Neuronal stem cell (in vitro differentiated cells): ENCODE data around the gene ST7.

ENCODE experiments used
- DNase-seq: peaks from one replicate; pipeline ENCODE4 v3.0.0-alpha.2; 2013; ENCODE audit warnings: low spot score
- H2AFZ ChIP-seq: one replicate; pipeline ENCODE4 v1.6.1; 2013; ENCODE audit warnings: mild to moderate bottlenecking, low read length, inconsistent platforms
- H2AK5ac ChIP-seq: 2 replicates; pipeline ENCODE4 v1.6.1; 2013; ENCODE audit warnings: low read depth, mild to moderate bottlenecking, inconsistent platforms, low read length, moderate library complexity, mixed read lengths
- H2BK120ac ChIP-seq: 2 replicates; pipeline ENCODE4 v1.6.1; 2013; ENCODE audit warnings: low read depth, mild to moderate bottlenecking, inconsistent platforms, low read length, moderate library complexity, mixed read lengths
- H2BK12ac ChIP-seq: one replicate; pipeline ENCODE4 v1.6.1; 2013; ENCODE audit warnings: low read length, inconsistent platforms
- H2BK15ac ChIP-seq: 2 replicates; pipeline ENCODE4 v1.6.1; 2013; ENCODE audit warnings: mild to moderate bottlenecking, low read length, inconsistent platforms, mixed read lengths
- H2BK5ac ChIP-seq: one replicate; pipeline ENCODE4 v1.6.1; 2013; ENCODE audit warnings: inconsistent platforms, mild to moderate bottlenecking, low read length, moderate library complexity
- H3K14ac ChIP-seq: one replicate; pipeline ENCODE4 v1.6.1; 2013; ENCODE audit warnings: low read length, inconsistent platforms
- H3K18ac ChIP-seq: 2 replicates; pipeline ENCODE4 v1.6.1; 2013; ENCODE audit warnings: low read length, inconsistent platforms
- H3K23ac ChIP-seq: 2 replicates; pipeline ENCODE4 v1.6.1; 2013; ENCODE audit warnings: low read depth, mild to moderate bottlenecking, mixed read lengths, low read length, inconsistent platforms; ENCODE audit not compliant: poor library complexity
- H3K27ac ChIP-seq: replicated peaks from 3 replicates; pipeline ENCODE4 v1.5.1; 2013; ENCODE audit warnings: low read length, inconsistent platforms
- H3K27me3 ChIP-seq, 3 experiments: 2 replicates each; pipeline ENCODE4 v1.6.1; 2013; ENCODE audit warnings: low read length in 3 of 3, mild to moderate bottlenecking in 2 of 3, inconsistent platforms in 1 of 3, low read depth in 1 of 3, mixed read lengths in 1 of 3, moderate library complexity in 1 of 3; ENCODE audit not compliant: control insufficient read depth in 3 of 3, insufficient read depth in 3 of 3
- H3K36me3 ChIP-seq, 2 donors: replicated peaks in 1 of 2; 2 replicates each; pipeline ENCODE4 v1.6.1; 2013; ENCODE audit warnings: low read length in 2 of 2; ENCODE audit not compliant: control insufficient read depth in 2 of 2, insufficient read depth in 2 of 2
- H3K4ac ChIP-seq: 2 replicates; pipeline ENCODE4 v1.6.1; 2013; ENCODE audit warnings: inconsistent platforms, mild to moderate bottlenecking, low read length, moderate library complexity
- H3K4me1 ChIP-seq, 2 donors: 1 replicate in 1 of 2; 2 replicates in 1 of 2; pipeline ENCODE4 v1.6.1; 2013; ENCODE audit warnings: low read length in 2 of 2, low read depth in 1 of 2; ENCODE audit not compliant: control insufficient read depth in 2 of 2, insufficient read depth in 1 of 2
- H3K4me2 ChIP-seq: one replicate; pipeline ENCODE4 v1.6.1; 2013; ENCODE audit warnings: mild to moderate bottlenecking, low read length, inconsistent platforms; ENCODE audit not compliant: insufficient read depth, poor library complexity, severe bottlenecking
- H3K4me3 ChIP-seq, 2 donors: 2 replicates each; pipeline ENCODE4 v1.5.1; 2013; ENCODE audit warnings: low read length in 2 of 2, mild to moderate bottlenecking in 2 of 2, inconsistent platforms in 1 of 2, moderate library complexity in 1 of 2
- H3K79me1 ChIP-seq: one replicate; pipeline ENCODE4 v1.6.1; 2013; ENCODE audit warnings: low read depth, mild to moderate bottlenecking, inconsistent platforms, low read length, moderate library complexity
- H3K9ac ChIP-seq: one replicate; pipeline ENCODE4 v1.6.1; 2013; ENCODE audit warnings: mild to moderate bottlenecking, low read depth, low read length, inconsistent platforms; ENCODE audit not compliant: poor library complexity
- H3K9me3 ChIP-seq, 2 donors: replicated peaks in 1 of 2; 2 replicates each; pipeline versions ENCODE3 to v1.6.1; 2013; ENCODE audit warnings: low read length in 2 of 2, mild to moderate bottlenecking in 2 of 2, inconsistent platforms in 1 of 2, low read depth in 1 of 2, mixed read lengths in 1 of 2, moderate library complexity in 1 of 2; ENCODE audit not compliant: control insufficient read depth in 2 of 2, insufficient read depth in 1 of 2
- H4K8ac ChIP-seq: one replicate; pipeline ENCODE4 v1.6.1; 2013; ENCODE audit warnings: low read depth, mild to moderate bottlenecking, inconsistent platforms, low read length, moderate library complexity
- H4K91ac ChIP-seq: one replicate; pipeline ENCODE4 v1.6.1; 2013; ENCODE audit warnings: low read length, low read depth, mild to moderate bottlenecking, inconsistent platforms; ENCODE audit not compliant: poor library complexity
- WGBS, 2 donors: extraction: QIAGEN DNeasy Blood & Tissue Kit; methylation state at CpG; one replicate each; pipeline ENCODE4 v1.1.7; 2013; ENCODE audit warnings: missing lambda C conversion rate in 2 of 2, mixed read lengths in 1 of 2; ENCODE audit not compliant: insufficient read length in 2 of 2, insufficient replicate concordance in 1 of 2; ENCODE audit errors: extremely low coverage in 2 of 2; 5-methylcytosine and 5-hydroxymethylcytosine counted together

The ST7 gene

DNA sequence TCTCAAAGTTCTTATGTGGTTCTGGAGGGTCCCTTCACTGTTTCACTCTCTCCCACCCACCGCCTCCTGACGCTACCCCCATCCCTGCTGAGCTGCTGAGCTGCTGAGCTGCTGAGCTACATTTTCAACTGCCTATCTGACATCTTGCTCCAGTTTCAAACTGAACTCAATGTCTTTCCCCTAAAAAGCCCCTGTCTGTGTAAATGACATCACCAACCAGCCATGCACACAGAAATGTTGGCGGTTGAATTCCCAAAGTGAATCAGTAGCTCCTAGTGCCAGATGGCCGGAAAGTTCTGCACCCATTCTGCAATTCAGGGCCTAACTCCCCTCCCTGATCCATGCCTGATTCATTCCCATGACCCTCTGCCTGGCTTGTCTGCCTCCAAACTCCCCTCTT lies 298.4 kb downstream of the ST7 start:
- no peak overlapping the region for H3K23ac ChIP-seq
- no peak for DNase-seq
- no peak overlapping the region for H2BK5ac ChIP-seq
- no peak overlapping the region for H3K27ac ChIP-seq
- H3K9ac ChIP-seq: no peak overlapping the region
- H4K91ac ChIP-seq: no peak overlapping the region
- no peak overlapping the region for H3K4me2 ChIP-seq
- H3K27me3 ChIP-seq: no peaks in the 10 kb centered on the region
- H3K9me3 ChIP-seq: no peaks in the 10 kb centered on the region
- H3K4me3 ChIP-seq: no peak overlapping the region
- H3K4ac ChIP-seq: no peak overlapping the region
- H3K14ac ChIP-seq: no peak overlapping the region
- H3K79me1 ChIP-seq: no peaks in the 10 kb centered on the region
- H2BK120ac ChIP-seq: no peak overlapping the region
- no peak overlapping the region for H3K18ac ChIP-seq
- H2AFZ ChIP-seq: no peak overlapping the region
- no peak overlapping the region for H4K8ac ChIP-seq
- peaks cover 2 to 5% of the 10 kb centered on the region in 2 donors for H3K4me1 ChIP-seq
- H2AK5ac ChIP-seq: no peak overlapping the region
- WGBS, 2 donors: no CpG with 5 or more reads among the region's 4 CpGs
- H3K36me3 ChIP-seq: no peaks in the 10 kb centered on the region
- no peak overlapping the region for H2BK12ac ChIP-seq
- no peak overlapping the region for H2BK15ac ChIP-seq

DNA sequence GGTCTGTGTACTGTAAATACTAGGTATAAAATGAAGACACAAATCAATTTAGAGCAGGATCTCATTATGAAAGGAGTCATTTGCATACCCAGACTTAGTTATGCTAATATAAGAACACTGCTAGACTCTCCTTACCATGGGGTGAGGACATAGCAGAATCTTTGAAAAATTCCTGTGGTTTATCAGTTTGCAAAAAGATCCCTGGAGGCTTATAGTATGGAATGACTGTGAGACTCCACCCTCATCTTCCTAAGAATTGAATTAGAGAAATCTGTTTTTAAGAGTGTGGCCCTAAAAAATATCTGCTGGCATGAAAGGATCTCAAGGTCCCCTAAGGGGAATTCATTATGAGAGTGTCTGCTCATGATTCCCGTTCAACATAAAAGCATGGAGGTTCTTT lies 306.3 kb downstream of the ST7 start:
- DNase-seq: no peak
- Histone ChIP-seq H3K4me2 (no peak overlapping the region), H4K8ac (no peak overlapping the region), H3K79me1 (no peaks in the 10 kb centered on the region), H3K9ac (no peak overlapping the region), H3K4ac (no peak overlapping the region), H2AK5ac (no peak overlapping the region), H4K91ac (no peak overlapping the region), H2AFZ (no peak overlapping the region), H3K18ac (no peak overlapping the region), H3K14ac (no peak overlapping the region), H3K27ac (no peak overlapping the region), H3K4me3 (no peak overlapping the region), H3K36me3 (no peaks in the 10 kb centered on the region), H2BK12ac (no peak overlapping the region), H2BK15ac (no peak overlapping the region), H3K27me3 (no peaks in the 10 kb centered on the region), H3K23ac (no peak overlapping the region), H3K4me1 (no peaks in the 10 kb centered on the region), H2BK120ac (no peak overlapping the region), H3K9me3 (no peaks in the 10 kb centered on the region), H2BK5ac (no peak overlapping the region)
- no CpG with 5 or more reads among the region's 1 CpG for WGBS, 2 donors

DNA sequence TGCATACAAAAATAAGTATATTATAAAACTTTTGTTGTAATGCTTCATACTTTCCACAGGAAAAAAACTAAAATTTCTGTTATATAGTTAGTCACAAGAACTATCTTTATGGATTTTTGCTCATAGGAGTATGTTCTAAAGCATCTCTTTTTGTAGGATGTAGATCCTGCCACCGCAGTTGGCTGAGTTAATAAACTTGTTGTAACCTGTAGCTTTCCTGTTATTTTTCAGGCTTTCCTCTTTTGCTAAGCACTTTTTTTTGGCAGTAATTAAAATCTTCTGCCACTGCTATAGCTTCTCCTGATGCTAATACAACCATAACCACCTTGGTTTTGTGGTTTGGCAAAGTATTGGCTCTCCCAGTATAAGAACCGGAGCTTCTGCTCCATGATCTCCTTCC lies 309.2 kb downstream of the ST7 start:
- DNase-seq: no peak
- Histone ChIP-seq H2BK5ac (no peak overlapping the region), H3K79me1 (no peaks in the 10 kb centered on the region), H2AFZ (no peak overlapping the region), H3K4me3 (no peak overlapping the region), H2BK12ac (no peak overlapping the region), H2BK120ac (no peak overlapping the region), H3K27me3 (no peaks in the 10 kb centered on the region), H3K18ac (no peak overlapping the region), H3K9ac (no peak overlapping the region), H3K23ac (no peak overlapping the region), H4K8ac (no peak overlapping the region), H4K91ac (no peak overlapping the region), H3K27ac (no peak overlapping the region), H3K9me3 (no peaks in the 10 kb centered on the region), H2BK15ac (no peak overlapping the region), H3K4me2 (no peak overlapping the region), H3K36me3 (no peaks in the 10 kb centered on the region), H3K4ac (no peak overlapping the region), H2AK5ac (no peak overlapping the region), H3K4me1 (no peaks in the 10 kb centered on the region), H3K14ac (no peak overlapping the region)
- WGBS, 2 donors: no CpG with 5 or more reads among the region's 2 CpGs

DNA sequence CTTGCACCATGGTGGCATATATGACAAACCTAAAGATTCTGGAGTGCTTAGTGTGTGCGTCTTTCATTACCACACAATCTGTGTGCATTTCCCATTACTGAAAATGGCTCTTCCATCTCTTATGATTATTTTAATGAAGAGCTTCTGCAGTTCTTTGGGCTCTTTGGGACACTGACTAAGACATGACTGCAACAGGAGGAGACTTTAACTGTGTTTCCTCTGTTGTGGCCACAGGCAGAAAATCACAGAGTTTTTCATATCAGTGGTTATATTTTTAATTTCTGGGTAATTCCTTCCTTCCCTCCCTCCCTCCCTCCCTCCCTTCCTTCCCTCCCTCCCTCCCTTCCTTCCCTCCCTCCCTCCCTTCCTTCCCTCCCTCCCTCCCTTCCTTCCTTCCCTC lies 311.4 kb downstream of the ST7 start:
- H3K4me2 ChIP-seq: no peak overlapping the region
- H3K14ac ChIP-seq: no peak overlapping the region
- no peak for DNase-seq
- H3K23ac ChIP-seq: no peak overlapping the region
- H4K8ac ChIP-seq: no peak overlapping the region
- no peaks in the 10 kb centered on the region for H3K79me1 ChIP-seq
- H3K18ac ChIP-seq: no peak overlapping the region
- H2BK5ac ChIP-seq: no peak overlapping the region
- H2BK15ac ChIP-seq: no peak overlapping the region
- H3K36me3 ChIP-seq: no peaks in the 10 kb centered on the region
- no peak overlapping the region for H2BK120ac ChIP-seq
- no peak overlapping the region for H2AFZ ChIP-seq
- H3K4me1 ChIP-seq: no peaks in the 10 kb centered on the region
- no peak overlapping the region for H3K27ac ChIP-seq
- no peak overlapping the region for H2BK12ac ChIP-seq
- no peak overlapping the region for H3K4me3 ChIP-seq
- H3K9ac ChIP-seq: no peak overlapping the region
- H2AK5ac ChIP-seq: no peak overlapping the region
- no peak overlapping the region for H4K91ac ChIP-seq
- no peak overlapping the region for H3K4ac ChIP-seq
- no CpG with 5 or more reads among the region's 1 CpG for WGBS, 2 donors
- no peaks in the 10 kb centered on the region for H3K27me3 ChIP-seq
- H3K9me3 ChIP-seq: no peaks in the 10 kb centered on the region
